ENCODE data around the gene ATP6V1G3.

The ATP6V1G3 gene

DNA sequence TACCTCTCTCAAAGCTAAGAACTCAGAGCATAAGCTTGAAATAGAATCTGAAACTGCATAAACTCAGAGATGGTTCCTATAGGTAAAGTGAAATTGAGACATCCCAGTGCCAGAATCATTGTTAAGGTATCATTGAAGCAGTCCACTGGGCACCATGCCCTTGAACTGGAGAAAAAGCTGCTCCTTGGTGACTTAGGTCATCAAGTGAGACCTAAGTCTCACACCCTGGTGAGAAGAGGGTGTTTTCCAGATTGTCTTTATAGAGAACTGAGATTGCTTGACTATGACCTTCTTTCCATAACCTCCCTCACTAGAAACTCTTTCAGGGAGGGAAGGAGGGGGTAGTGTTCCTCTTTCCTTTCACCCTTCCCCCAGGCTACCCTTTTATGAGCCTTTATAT lies 9.4 kb upstream of the ATP6V1G3 start:
- no peak overlapping the region for H3K4me3 ChIP-seq (IDR thresholded peaks at IDR 0.05; ENCODE audit: insufficient read depth, low read depth, low read length)
- H3K27ac ChIP-seq = no peak overlapping the region
- peaks cover 28% of the 10 kb centered on the region for H3K4me1 ChIP-seq (ENCODE audit: low read depth, poor library complexity, severe bottlenecking)
- peak overlapping the region; percentile 30; the same call in 1 of the 2 replicates for H3K4me2 ChIP-seq
- TF ChIP-seq, protein P1, sequence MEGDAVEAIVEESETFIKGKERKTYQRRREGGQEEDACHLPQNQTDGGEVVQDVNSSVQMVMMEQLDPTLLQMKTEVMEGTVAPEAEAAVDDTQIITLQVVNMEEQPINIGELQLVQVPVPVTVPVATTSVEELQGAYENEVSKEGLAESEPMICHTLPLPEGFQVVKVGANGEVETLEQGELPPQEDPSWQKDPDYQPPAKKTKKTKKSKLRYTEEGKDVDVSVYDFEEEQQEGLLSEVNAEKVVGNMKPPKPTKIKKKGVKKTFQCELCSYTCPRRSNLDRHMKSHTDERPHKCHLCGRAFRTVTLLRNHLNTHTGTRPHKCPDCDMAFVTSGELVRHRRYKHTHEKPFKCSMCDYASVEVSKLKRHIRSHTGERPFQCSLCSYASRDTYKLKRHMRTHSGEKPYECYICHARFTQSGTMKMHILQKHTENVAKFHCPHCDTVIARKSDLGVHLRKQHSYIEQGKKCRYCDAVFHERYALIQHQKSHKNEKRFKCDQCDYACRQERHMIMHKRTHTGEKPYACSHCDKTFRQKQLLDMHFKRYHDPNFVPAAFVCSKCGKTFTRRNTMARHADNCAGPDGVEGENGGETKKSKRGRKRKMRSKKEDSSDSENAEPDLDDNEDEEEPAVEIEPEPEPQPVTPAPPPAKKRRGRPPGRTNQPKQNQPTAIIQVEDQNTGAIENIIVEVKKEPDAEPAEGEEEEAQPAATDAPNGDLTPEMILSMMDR (conservative IDR thresholded peaks at IDR 0.05; ENCODE audit: low read depth, low read length) = no peak
- no peak overlapping the region for H3K9ac ChIP-seq
- no peaks in the 10 kb centered on the region for H3K36me3 ChIP-seq (ENCODE audit: insufficient read depth)
- H3K27me3 ChIP-seq (ENCODE audit: insufficient read depth, low read depth) = no peaks in the 10 kb centered on the region
- no peaks in the 10 kb centered on the region for H3K79me2 ChIP-seq (ENCODE audit: insufficient read depth, low read depth)
- no peaks in the 10 kb centered on the region for H4K20me1 ChIP-seq (ENCODE audit: insufficient read depth)
- H2AFZ ChIP-seq (ENCODE audit: low read depth) = peak overlapping the region; percentile 5; the same call in 1 of the 2 replicates

DNA sequence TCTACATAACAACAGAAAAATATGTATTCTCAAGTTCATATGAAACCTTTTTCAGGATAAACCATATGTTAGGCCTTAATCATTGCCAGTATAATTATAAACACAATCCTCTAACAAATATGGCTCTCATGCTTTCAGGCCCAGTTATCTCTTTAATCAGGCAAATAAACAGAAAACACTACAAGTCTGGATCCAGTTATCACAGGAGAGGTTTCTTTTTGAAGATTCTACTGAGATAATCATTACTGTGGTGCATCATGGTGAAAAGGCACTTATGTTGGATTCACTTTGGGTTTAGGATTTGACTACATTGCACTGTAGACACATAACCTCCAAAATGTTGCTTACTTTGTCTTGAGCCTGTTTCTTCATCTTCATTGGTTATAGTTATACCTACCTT lies 8.4 kb upstream of the ATP6V1G3 start:
- no peaks in the 10 kb centered on the region for H3K36me3 ChIP-seq (ENCODE audit: insufficient read depth)
- H3K27me3 ChIP-seq (ENCODE audit: insufficient read depth, low read depth) = no peaks in the 10 kb centered on the region
- no peaks in the 10 kb centered on the region for H3K79me2 ChIP-seq (ENCODE audit: insufficient read depth, low read depth)
- H3K4me1 ChIP-seq (ENCODE audit: low read depth, poor library complexity, severe bottlenecking) = peaks cover 21% of the 10 kb centered on the region
- no peak overlapping the region for H3K4me2 ChIP-seq
- no peak overlapping the region for H3K4me3 ChIP-seq (IDR thresholded peaks at IDR 0.05; ENCODE audit: insufficient read depth, low read depth, low read length)
- no peak overlapping the region for H3K27ac ChIP-seq
- no peak overlapping the region for H3K9ac ChIP-seq
- H2AFZ ChIP-seq (ENCODE audit: low read depth) = no peak overlapping the region
- TF ChIP-seq, protein P1 (conservative IDR thresholded peaks at IDR 0.05; ENCODE audit: low read depth, low read length) = no peak
- no peaks in the 10 kb centered on the region for H4K20me1 ChIP-seq (ENCODE audit: insufficient read depth)

DNA sequence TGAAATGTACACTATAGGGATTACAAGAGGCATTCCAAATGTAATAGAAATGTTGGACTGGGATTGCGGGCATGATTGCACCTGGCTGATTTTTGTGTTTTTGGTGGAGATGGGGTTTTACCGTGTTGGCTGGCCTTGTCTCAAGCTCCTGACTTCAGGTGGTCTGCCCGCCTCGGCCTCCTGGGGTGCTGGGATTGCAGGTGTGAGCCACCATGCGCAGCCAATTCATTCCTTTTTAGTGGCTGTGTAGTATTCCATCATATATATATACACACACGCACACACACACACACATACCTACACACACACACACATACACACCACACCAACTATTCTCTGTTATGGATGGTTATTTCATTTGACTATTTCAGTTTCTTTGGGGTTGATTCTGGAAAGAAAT lies 4.7 kb upstream of the ATP6V1G3 start:
- H3K36me3 ChIP-seq (ENCODE audit: insufficient read depth) = no peaks in the 10 kb centered on the region
- no peak overlapping the region for H3K4me2 ChIP-seq
- TF ChIP-seq, protein P1 (conservative IDR thresholded peaks at IDR 0.05; ENCODE audit: low read depth, low read length) = no peak

DNA sequence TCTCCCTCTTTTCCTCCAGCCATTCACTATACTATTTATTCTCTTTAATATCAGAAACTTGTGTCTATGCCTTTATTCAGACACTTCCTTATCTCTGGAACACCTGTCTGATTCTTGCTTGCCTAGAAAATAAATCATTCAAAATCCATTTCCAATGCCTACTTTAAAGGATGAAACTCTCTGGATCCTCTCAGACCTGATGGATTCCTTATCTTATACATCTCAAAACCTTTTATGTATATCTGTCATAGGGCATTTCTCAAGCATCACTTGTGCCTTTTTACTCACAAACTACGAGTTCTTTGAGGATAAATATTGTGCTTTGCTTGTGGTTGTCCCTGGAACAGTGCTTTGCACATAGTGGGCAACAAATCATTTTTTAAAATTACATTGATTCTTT lies 3.8 kb upstream of the ATP6V1G3 start:
- H3K4me2 ChIP-seq = no peak overlapping the region
- no peaks in the 10 kb centered on the region for H3K36me3 ChIP-seq (ENCODE audit: insufficient read depth)
- no peaks in the 10 kb centered on the region for H3K79me2 ChIP-seq (ENCODE audit: insufficient read depth, low read depth)
- TF ChIP-seq, protein P1 (conservative IDR thresholded peaks at IDR 0.05; ENCODE audit: low read depth, low read length) = no peak
- H2AFZ ChIP-seq (ENCODE audit: low read depth) = no peak overlapping the region
- no peak overlapping the region for H3K4me3 ChIP-seq (IDR thresholded peaks at IDR 0.05; ENCODE audit: insufficient read depth, low read depth, low read length)
- H3K27me3 ChIP-seq (ENCODE audit: insufficient read depth, low read depth) = no peaks in the 10 kb centered on the region
- peaks cover 2% of the 10 kb centered on the region for H3K4me1 ChIP-seq (ENCODE audit: low read depth, poor library complexity, severe bottlenecking)
- no peak overlapping the region for H3K9ac ChIP-seq
- no peaks in the 10 kb centered on the region for H4K20me1 ChIP-seq (ENCODE audit: insufficient read depth)
- H3K27ac ChIP-seq = no peak overlapping the region

More for the DNA sequence above, 4.7 kb upstream of the ATP6V1G3 start:
- Histone ChIP-seq H3K27me3 (ENCODE audit: insufficient read depth, low read depth) (no peaks in the 10 kb centered on the region), H3K4me1 (ENCODE audit: low read depth, poor library complexity, severe bottlenecking) (peaks cover 11% of the 10 kb centered on the region), H3K9ac (no peak overlapping the region), H3K4me3 (IDR thresholded peaks at IDR 0.05; ENCODE audit: insufficient read depth, low read depth, low read length) (no peak overlapping the region), H4K20me1 (ENCODE audit: insufficient read depth) (no peaks in the 10 kb centered on the region), H3K27ac (no peak overlapping the region), H2AFZ (ENCODE audit: low read depth) (no peak overlapping the region), H3K79me2 (ENCODE audit: insufficient read depth, low read depth) (no peaks in the 10 kb centered on the region)

Data from KMS-11 (cell line).